Raji (cell line): ENCODE measurements around the gene CD93.

Experiments used
- POLR2A ChIP-seq: IDR thresholded peaks from 2 replicates; pipeline ENCODE4 v1.6.1; 2011; ENCODE audit warnings: low read depth, low read length, control low read depth; ENCODE audit not compliant: insufficient read depth

CD93 gene

DNA sequence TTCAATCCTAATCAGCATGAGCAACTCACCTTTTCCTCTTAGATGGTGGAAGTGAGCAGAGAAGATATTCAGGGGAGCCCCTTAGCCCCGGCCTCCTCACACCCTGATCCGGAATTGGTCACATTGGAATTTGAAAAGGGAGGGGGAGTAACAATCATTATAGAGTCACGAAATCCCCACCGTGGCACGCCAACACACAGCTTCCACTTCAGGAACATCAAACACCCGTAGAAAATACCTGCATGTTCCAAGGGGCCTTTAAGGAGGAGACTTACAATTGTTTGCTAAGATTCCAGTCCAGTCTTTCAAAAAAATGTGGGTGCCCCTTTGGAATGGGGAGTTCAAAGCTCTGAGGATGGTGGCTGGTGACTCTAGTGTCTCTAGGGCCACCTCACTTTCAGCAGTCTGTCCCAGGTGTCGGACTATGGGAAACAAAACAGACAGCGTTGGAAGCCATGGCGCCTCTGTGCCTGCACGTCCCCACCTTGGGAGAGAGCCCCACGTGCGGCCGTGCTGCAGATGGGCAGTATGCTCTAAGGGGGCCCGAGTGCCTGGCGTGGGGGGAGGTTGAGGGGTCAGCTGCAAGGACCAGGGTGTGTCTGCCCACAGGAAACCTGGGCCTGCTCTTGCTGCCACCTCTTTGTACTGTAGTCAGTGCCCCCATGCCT is 2.4 kb downstream of the CD93 start:
- no peak for TF ChIP-seq POLR2A

DNA sequence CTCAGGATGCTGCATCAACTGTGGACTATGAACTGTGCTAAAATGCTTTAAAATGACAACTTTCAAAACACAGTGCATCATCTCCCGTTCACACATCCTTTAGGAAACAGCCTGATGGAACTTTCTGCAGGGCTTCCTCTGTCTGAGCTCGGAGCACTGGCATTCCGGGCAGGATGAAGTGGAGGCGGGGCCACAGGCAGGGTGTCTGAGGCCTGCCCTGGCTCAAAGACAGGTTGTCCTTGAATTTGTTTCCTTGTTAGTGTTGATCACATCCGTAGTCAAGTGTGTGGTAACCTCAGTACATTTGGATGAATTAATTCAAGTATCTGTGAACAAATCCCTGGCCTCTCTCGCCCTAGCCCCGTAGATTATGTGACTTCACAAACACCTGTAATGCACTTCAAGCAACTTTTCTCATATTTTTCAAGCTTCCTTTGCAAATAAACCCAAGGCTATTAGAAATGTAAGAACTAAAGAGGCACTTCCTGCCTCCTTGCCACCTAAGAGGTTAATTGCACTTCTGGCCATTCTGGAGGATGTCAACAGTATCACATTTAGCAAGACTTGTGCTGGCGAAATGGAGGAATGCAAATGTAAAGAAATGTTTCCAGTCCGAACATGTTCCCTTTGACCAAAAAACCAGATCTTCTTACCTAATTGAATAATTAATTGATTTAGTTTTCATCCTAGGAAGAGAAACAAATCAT is 3.1 kb downstream of the CD93 start:
- TF ChIP-seq POLR2A, result no peak

DNA sequence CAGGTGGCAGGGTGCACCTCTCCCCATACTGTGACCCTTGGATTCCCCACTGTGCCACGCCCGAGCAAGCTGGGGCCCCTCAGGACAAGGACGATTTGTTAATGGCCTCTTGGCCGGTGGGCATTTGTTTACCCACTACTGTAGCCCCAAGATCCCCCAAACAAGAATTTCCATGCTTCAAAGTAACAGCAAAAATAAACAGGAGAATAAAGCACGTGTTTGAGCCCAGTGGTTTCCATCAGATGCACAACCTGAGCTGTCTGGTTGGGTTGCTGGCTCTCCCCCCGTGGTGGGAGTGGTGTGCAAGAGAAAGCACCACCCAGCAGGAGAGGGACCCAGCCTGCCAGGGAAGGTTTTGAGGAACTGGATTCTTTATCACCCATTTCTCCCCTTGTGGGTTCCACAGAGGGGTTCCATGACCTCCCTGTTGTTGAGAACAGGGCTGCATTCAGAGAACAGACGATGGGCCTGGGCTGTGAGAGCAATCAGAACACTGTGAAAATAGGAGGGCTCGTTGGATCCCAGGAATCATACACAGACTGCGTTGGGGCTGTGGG is 4.8 kb downstream of the CD93 start:
- no peak for TF ChIP-seq POLR2A

DNA sequence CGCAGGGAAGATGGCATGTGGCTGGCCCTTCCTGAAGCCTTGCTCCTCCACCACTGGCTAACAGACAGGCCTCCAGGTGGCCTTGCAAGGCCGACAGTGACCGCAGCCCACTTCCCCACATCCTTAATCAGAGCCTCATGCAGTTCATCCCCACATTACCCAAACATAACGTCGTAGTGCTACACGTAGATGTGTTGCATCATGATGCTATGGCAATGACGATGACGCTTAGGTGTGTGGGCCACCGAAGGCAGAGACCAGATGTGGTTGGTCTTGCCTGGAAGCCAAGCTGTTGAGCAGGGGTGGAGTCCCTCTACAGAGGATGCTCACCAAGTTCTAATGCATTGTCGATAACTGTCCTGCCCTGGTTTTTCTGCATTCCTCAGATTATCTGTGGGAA is 5.6 kb downstream of the CD93 start:
- TF ChIP-seq POLR2A, result no peak

DNA sequence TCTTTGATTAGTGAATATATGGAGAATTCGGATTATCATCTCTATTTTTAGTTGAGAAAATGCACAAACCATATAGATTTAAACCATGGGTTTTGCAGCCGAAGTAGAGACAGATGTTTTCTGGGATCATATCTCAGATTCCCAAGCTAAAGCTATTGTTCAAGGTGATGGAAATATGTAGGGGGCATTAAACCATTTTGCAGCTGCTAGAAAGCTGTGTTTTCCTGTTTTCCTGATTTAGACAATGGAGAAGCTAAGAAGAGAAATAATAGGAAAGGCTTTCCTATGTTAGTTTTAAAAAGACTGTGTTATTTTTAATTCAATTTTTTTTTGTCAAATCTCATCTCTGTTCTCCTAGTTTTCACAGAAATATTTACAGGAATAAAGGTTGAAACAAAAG is 6.2 kb downstream of the CD93 start:
- no peak for TF ChIP-seq POLR2A

DNA sequence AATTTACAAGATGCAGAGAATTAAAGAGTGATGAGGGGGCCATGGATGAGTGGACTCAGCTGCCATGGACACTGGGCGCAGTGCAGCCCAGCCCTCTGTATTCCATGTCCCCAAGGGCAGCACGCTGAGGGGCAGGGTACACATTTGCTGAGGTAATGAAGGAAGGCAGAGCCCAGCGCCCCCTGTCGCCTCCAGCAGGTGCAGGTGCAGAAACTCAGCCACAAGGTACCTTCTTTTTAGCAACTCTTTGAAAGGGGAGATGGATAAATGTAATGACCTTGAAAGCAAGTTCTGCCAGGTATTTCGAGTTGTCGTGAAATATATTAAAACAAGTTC is 7.1 kb downstream of the CD93 start:
- no peak for TF ChIP-seq POLR2A

DNA sequence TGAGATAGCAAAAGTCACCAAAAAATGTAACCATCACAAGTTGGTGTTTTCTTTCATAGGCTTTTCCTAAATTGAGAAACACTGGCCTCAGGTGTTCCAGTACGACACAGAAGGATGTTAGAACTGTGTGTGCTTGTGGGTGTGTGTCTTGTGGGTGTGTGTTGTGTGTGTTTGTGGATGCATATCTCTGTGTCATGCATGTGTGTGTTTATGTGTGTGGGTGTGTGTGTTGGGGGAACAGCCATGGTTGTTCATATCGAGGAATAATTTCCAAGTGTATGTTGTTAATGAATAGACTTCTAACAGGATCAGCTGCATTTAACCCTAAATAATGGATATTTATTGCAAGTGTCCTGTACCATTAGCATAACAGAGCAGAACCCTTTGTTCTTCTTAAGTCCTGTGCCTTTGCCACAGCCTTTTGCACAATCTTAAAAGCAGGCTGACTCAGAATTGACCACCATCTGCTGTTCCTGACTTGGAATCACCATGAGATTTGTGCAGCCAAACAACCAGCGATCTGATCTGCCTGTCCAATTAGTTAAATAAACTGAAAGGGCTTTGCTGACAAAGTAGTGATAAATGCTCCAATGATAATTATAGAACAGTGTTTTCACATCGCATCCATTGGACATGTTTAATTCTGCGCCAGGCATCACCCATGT is 7.6 kb downstream of the CD93 start:
- no peak for TF ChIP-seq POLR2A

DNA sequence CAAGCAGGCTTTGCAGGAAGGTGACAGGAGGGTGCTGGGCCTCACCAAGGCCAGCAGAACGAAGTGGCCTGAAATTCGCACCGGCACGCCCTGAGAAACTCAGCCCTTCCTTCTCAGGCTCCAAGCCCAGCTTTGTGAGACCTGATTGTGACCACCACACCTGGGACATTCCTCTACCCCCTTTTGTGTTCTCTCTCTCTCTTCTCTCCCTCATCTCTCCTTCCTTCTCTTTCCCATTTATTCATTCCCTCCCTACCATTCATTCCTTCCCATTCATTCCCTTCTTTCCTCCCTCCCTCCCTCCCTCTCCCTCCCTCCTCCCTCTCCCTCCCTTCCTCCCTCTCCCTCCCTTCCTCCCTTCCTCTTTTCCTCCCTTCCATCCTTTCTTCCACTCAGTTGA is 8.8 kb downstream of the CD93 start:
- TF ChIP-seq POLR2A, result no peak

DNA sequence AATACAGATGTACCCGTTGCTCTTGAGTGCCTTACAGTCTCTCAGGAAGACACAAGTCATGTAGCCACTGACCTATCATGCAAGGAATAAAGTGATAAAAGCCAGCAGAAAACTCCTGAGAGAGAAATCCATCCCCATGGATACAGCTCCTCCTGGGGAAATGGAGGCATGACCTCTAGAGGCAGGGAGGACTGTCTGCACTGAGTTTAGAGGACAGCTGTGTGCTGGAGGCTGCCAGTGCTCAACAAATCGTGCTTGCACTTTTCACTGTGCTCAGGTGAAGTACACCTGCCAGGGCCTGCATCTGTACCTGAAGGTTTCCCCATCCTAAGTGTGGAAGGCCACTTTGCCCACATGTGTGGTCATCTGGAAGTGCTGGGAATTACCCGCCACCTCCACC is 12.1 kb downstream of the CD93 start:
- TF ChIP-seq POLR2A, result no peak

DNA sequence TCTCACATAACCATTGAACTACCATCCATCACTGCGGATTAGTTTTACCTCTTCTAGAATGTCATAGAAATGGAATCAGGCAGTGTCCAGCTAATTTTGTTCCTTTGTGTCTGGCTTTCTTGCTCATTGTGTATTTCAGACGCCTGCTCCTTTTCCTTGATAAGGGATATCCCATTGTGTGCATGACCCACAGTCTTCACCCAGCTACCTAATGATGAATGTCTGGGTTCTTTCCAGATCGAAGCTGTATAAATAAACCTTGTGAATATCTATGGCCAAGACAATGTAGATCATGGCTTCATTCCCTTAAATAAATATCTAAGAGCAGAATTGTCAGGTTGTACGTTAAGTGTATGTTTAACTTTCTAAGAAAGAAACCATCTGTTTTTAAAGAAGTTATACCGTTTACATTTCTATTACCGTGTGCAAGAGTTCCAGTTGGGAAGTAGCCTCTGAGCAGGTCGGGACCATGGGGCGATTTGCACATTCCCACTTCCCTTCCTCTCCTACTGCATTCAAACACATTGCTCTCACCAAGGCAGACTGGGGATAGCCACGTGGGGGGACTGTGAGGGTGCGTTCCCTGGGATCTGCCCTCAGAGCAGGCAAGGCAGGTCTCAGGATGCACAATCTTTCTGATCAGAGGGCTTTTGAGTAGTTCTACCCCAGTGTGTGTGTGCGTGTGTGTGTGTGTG is 13.1 kb downstream of the CD93 start:
- no peak for TF ChIP-seq POLR2A

DNA sequence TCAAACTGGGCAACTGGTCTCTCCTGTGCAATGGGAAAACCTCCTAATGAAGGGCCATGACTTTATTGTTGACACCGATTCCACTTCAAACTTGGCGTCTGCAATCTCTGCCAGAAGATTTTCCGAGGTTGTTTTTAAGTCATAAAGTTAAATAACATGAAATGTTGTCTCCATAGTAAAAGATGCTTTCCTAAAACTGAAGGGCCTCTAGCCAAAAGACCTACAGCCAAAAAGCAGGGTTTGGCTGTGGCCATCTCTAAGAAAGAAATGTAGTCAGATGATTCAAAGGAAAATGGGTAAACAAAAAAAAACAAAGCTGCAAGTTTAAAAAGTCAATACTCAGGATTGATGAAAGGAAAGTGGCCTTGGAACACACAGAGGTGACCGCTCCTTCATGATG is 14.1 kb downstream of the CD93 start:
- TF ChIP-seq POLR2A, result no peak

DNA sequence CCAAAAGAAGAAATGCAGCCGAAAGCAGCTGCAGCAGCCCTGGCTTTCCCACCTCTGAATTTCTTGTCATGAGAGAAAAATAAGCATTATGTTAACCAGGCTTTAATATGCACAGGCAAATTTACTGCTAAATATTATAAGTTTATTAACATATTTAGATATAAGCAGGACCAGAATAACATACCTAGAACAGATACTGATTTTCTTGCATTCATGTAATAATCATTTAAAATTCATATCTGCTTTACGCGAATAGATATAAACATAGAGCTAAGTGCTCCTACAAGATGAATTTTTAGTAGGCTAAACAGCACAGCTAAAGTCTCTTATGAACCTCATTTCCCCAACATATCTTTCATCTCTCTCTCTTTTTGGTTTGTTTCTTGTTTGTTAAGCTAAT is 14.7 kb downstream of the CD93 start:
- no peak for TF ChIP-seq POLR2A

DNA sequence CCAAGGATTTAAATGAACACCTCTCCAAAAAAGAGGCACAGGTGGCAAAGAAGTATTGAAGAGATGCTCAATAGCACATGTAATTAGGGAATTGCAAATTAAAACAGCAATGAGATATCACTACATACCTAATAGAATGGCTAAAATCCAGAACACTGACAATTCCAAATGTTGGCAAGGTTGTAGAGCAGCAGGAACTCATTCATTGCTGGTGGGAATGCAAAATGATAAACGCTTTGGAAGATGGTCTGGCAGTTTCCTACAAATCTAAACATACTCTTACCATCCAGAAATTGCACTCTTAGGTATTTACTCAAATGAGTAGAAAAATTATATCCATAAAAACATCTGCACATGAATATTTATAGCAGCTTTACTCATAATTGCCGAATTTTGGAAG is 17.0 kb downstream of the CD93 start:
- no peak for TF ChIP-seq POLR2A

DNA sequence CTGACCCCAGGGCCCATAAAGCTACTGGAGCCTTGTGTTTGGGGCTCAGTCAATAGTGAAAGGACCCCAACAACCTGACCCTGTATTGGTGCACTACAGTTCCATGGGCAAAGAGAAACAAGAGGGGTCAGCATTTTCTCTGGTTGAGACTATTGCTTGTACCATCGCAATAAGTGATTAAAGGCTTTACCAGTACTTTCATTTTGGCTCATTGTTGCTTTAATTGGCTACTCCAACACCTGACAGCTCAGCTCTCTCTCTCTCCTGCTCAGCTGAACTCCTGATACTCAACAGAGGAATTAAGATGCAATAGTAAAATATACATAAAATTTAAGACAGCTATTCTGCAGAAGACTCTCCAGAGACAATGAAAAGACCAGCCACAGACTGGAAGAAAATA is 17.8 kb downstream of the CD93 start:
- no peak for TF ChIP-seq POLR2A

DNA sequence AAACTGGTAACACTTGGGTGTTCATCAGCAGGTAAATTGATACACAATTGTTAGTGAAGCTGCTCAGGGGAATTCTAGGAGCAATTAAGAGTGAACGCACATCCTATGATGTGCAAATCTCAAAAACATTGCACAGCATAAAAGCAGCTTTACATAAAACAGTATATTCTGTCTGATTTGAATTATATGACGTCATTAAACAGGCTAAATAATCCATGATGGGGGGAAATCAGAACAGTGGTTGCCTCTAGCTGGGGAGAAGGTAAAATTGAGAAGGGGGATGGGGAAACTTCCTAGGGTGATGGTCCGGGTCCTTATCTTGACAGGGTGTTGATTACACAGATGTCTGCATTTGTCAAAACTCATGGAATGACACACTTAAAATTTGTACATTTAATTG is 19.4 kb downstream of the CD93 start:
- no peak for TF ChIP-seq POLR2A
